Measurements from ENCODE around the gene PXMP2.

GRCh38 chr12:132640936-132641335, 46.5 kb upstream of the PXMP2 start:
- TF ChIP-seq, protein P1, sequence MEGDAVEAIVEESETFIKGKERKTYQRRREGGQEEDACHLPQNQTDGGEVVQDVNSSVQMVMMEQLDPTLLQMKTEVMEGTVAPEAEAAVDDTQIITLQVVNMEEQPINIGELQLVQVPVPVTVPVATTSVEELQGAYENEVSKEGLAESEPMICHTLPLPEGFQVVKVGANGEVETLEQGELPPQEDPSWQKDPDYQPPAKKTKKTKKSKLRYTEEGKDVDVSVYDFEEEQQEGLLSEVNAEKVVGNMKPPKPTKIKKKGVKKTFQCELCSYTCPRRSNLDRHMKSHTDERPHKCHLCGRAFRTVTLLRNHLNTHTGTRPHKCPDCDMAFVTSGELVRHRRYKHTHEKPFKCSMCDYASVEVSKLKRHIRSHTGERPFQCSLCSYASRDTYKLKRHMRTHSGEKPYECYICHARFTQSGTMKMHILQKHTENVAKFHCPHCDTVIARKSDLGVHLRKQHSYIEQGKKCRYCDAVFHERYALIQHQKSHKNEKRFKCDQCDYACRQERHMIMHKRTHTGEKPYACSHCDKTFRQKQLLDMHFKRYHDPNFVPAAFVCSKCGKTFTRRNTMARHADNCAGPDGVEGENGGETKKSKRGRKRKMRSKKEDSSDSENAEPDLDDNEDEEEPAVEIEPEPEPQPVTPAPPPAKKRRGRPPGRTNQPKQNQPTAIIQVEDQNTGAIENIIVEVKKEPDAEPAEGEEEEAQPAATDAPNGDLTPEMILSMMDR (IDR thresholded peaks at IDR 0.05), result no peak
- no peak for TF ChIP-seq POLR2A (IDR thresholded peaks at IDR 0.05)
- no peak for TF ChIP-seq EP300 (IDR thresholded peaks at IDR 0.05)
